KOPT-K1 (cell line): ENCODE data around the gene PRRT3.

ENCODE experiments used
- H3K27ac ChIP-seq: fragments of 200-600 bp; sonication (generic); 2 replicates; pipeline ENCODE4 v1.5.1; 2016; ENCODE audit warnings: antibody characterized with exemption, mild to moderate bottlenecking, low read depth, low read length; ENCODE audit not compliant: poor library complexity, severe bottlenecking
- H3K36me3 ChIP-seq: fragments of 200-600 bp; sonication (generic); 2 replicates; pipeline ENCODE4 v1.5.1; 2017; ENCODE audit warnings: antibody characterized with exemption, mild to moderate bottlenecking, low read length, moderate library complexity; ENCODE audit not compliant: insufficient read depth
- H3K9me3 ChIP-seq: fragments of 200-600 bp; sonication (generic); 2 replicates; pipeline ENCODE4 v1.5.1; 2017; ENCODE audit warnings: antibody characterized with exemption, low read length, mild to moderate bottlenecking; ENCODE audit not compliant: insufficient read depth, poor library complexity, severe bottlenecking

The PRRT3 gene

GRCh38 chr3:9916346-9916733, 35.9 kb downstream of the PRRT3 start:
- Histone ChIP-seq H3K27ac (no peak overlapping the region), H3K36me3 (no peaks in the 10 kb centered on the region), H3K9me3 (no peaks in the 10 kb centered on the region)

DNA sequence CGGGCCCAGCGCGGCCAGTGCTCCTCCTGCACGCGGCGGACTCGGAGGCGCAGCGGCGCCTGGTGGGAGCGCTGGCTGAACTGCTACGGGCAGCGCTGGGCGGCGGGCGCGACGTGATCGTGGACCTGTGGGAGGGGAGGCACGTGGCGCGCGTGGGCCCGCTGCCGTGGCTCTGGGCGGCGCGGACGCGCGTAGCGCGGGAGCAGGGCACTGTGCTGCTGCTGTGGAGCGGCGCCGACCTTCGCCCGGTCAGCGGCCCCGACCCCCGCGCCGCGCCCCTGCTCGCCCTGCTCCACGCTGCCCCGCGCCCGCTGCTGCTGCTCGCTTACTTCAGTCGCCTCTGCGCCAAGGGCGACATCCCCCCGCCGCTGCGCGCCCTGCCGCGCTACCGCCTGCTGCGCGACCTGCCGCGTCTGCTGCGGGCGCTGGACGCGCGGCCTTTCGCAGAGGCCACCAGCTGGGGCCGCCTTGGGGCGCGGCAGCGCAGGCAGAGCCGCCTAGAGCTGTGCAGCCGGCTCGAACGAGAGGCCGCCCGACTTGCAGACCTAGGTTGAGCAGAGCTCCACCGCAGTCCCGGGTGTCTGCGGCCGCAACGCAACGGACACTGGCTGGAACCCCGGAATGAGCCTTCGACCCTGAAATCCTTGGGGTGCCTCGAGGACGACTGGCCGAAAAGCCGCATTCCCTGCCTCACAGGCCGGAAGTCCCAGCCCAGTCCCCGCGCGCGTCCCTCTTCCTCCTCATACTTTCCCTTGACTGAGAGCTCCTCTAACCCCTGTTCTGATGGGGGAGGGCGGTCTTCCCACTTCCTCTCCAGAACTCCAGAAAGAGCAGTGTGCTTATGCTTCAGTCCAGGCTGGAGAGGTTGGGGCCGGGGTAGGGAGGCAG, 36.7 kb downstream of the PRRT3 start:
- Histone ChIP-seq H3K36me3 (no peaks in the 10 kb centered on the region), H3K27ac (no peak overlapping the region), H3K9me3 (no peaks in the 10 kb centered on the region)

GRCh38 chr3:9914559-9915253, 37.5 kb downstream of the PRRT3 start:
- H3K9me3 ChIP-seq = no peaks in the 10 kb centered on the region
- no peaks in the 10 kb centered on the region for H3K36me3 ChIP-seq
- no peak overlapping the region for H3K27ac ChIP-seq

DNA sequence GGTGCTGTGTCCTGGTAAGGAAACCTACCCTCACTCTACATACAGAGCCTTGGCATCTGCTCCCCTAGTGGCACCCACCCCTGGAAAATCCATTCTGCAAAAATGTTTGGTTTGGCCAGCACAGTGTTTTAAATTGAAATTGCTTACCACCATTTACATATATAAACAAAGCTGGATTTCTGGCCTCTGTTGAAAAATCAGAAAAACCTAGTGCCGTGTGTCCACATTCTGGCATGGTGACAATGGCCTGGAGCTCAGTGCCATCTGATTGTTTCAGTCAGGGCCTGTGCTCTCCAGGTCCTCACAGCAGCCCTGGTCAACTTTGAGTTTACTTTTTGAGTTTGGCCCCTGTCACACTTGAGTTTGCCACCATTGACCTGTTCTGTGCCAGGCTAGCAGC, 38.2 kb downstream of the PRRT3 start:
- no peak overlapping the region for H3K27ac ChIP-seq
- H3K36me3 ChIP-seq = no peaks in the 10 kb centered on the region
- H3K9me3 ChIP-seq = no peaks in the 10 kb centered on the region

DNA sequence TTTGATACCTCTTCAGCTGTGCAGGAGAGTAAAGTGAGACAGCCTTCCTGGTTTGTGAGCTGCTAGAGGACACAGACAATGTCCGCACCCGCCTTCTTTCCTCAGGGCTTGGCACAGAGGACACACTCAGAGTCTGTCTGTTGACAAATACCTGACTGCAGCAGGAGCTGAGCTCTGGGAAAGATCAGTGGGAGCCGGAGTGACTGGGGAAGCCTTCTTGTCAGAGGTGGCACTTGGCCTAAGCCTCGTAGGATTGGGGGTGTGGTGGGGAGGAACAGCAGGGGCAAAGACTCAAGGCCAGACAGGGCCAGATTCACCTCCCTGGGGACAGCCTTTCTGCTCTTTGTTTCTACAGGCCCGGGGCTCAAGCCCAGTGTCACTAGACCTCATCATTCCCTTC, 38.6 kb downstream of the PRRT3 start:
- Histone ChIP-seq H3K27ac (no peak overlapping the region), H3K9me3 (no peaks in the 10 kb centered on the region), H3K36me3 (no peaks in the 10 kb centered on the region)

GRCh38 chr3:9912294-9912935, 39.8 kb downstream of the PRRT3 start:
- H3K27ac ChIP-seq = no peak overlapping the region

DNA sequence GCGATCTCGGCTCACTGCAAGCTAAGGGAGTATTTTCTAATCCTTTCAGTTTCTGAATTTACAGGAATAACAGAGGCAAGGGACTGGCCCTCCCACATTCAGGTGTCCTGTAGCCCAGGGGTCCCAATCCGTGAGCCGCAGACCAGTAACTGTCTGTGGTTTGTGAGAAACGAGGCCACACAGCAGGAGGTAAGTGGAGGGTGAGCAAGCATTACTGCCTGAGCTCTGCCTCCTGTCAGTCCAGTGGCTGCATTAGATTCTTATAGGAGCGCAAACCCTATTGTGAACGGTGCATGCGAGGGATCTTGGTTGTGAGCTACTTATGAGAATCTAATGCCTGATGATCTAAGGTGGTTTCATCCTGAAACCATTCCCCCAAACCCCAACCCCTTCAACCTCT, 40.3 kb downstream of the PRRT3 start:
- Histone ChIP-seq H3K27ac (no peak overlapping the region), H3K36me3 (no peaks in the 10 kb centered on the region), H3K9me3 (no peaks in the 10 kb centered on the region)

More at GRCh38 chr3:9912294-9912935, 39.8 kb downstream of the PRRT3 start:
- H3K9me3 ChIP-seq = no peaks in the 10 kb centered on the region
- H3K36me3 ChIP-seq = no peaks in the 10 kb centered on the region

- Histone ChIP-seq H3K27ac (no peak overlapping the region), H3K36me3 (no peaks in the 10 kb centered on the region), H3K9me3 (no peaks in the 10 kb centered on the region)
Observed at GRCh38 chr3:9909221-9910013, 42.8 kb downstream of the PRRT3 start.

DNA sequence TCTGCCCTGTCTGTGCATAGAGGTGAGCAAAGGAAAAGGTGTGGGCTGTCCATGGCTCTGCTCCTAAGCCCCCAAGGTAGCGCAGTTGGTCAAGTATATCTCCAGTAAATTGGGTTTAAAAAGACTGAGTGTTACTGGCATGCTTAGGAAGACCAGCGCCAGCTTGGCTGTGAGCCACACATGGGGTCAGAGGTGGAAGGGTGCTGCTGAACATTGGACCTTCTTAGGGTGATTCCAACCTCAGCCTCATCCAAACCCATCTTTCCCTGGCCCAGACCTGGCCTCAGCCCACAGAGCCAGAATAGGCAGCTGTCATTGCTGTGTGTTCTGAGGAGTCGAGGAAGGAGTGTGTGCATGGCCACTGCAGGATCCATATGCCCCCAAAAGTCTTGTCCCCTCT, 43.9 kb downstream of the PRRT3 start:
- H3K9me3 ChIP-seq = no peaks in the 10 kb centered on the region
- no peaks in the 10 kb centered on the region for H3K36me3 ChIP-seq
- no peak overlapping the region for H3K27ac ChIP-seq

- no peaks in the 10 kb centered on the region for H3K36me3 ChIP-seq
- H3K27ac ChIP-seq = no peak overlapping the region
- H3K9me3 ChIP-seq = no peaks in the 10 kb centered on the region
Observed at GRCh38 chr3:9906480-9906879, 45.7 kb downstream of the PRRT3 start.

DNA sequence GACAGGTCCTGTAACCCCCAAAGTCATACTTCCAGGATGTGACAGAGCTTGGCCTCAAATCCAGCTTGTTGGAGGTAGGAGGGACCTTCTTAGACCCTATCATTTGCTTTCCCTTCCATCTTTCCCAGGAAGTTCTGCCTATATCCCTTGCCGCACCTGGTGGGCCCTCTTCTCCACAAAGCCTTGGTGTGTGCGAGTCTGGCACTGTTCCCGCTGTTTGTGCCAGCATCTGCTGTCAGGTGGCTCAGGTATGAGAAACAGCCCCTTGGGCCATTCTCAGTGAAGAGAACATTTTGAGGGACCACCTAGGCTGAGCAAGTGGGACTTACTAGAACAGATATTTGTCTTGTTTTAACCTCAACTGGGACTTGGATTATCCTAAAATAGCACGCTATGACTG, 48.3 kb downstream of the PRRT3 start:
- Histone ChIP-seq H3K36me3 (no peaks in the 10 kb centered on the region), H3K9me3 (no peaks in the 10 kb centered on the region), H3K27ac (no peak overlapping the region)

- Histone ChIP-seq H3K27ac (peak overlapping the region; percentile 62), H3K9me3 (no peaks in the 10 kb centered on the region), H3K36me3 (no peaks in the 10 kb centered on the region)
Observed at GRCh38 chr3:9903238-9903624, 49.0 kb downstream of the PRRT3 start.

DNA sequence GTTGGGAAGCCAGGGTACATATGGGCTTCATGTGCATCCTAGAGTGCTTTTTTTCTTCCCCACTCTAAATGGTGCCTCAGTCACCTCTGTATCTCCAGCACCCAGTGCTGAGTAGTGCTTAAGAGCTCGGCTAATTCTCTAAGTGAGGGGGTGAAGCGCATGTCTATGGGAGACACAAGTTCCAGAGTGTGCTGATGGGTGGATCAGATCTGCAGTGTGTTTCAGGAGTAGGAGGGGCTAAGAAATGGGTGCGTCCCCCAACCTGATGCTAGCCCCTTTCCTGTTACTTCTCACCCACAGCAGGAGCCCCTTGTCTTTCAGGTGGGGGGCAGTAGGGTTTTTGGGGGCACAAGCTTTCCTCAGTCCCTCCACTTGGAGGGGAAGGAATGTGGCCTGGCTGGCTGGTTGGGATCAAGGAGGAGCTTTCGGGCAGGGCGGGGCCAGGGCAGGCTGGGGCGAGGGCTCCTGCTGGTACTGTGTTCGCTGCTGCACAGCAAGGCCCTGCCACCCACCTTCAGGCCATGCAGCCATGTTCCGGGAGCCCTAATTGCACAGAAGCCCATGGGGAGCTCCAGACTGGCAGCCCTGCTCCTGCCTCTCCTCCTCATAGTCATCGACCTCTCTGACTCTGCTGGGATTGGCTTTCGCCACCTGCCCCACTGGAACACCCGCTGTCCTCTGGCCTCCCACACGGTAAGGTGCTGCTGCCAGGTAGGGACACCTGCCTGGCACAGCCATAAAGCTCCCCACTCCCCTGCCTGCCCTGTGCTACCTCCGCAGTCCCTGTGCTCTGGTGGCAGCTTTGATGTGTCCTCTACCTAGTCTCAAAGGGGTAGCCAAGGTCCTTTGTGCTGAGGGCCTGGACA, 49.6 kb downstream of the PRRT3 start, which contains the start of gene IL17RE:
Gene IL17RE (plus strand): TSS at position 477 of the 866 bp plus-strand sequence. CDS start 85 bp downstream, at position 562.
- Histone ChIP-seq H3K27ac (peak within 1 kb of the TSS; percentile 62), H3K36me3 (no peaks in the 10 kb centered on the region), H3K9me3 (no peaks in the 10 kb centered on the region)

- Histone ChIP-seq H3K9me3 (no peaks in the 10 kb centered on the region), H3K36me3 (no peaks in the 10 kb centered on the region), H3K27ac (peak overlapping the region; percentile 62)
Observed at GRCh38 chr3:9901967-9902366, 50.2 kb downstream of the PRRT3 start.
